ENCODE data around the gene NRBF2. TPM values are rescaled to one million over a fixed set of nuclear protein-coding genes. Genes with fewer than 3 reads are reported as not detected.

The NRBF2 gene
- total RNA-seq (2022; extraction: Qiagen RNA extraction): 19.0 to 24.8 TPM (median 19.4 TPM) in 5 replicates

DNA sequence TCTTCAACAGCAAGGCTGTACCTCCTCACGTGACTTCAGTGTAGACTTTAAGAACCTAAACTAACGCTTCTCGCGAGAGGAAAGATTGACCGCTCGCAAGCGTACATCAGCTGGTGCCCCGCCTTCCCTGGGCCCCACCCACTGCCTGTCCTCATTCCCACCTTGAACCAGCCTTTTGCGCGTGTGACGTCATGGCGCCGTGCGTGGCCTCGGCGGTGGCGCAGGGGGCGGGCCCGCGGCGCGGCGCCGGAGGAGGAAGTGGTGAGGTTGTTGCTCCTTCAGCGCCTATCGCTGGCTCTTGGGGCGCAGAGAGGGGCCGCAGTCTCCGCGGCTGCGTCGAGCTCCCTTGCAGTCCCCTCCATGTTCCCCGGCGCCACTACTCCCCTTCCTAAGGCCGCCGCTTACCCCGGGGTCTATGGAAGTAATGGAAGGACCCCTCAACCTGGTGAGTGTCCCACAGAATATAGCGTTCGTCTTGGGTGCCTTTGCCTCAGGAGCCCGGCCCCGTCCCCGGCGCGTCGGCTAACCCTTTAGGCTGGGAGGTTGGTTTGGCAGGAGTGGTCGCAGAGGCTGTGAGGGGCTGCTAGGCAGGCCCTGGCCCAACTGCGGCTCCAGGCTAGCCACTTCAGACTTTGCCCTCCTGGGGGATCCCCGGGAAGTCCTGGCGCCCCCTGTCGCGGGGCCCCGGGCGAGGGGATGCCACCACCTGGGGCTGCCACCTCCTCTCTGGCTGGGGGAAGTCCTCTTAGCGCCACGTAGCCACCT lies at the start of gene NRBF2:
NRBF2 (plus strand) TSS at position 273 of the 765 bp plus-strand sequence; CDS start at position 416, 143 bp downstream.

Data from A549 treated with AZD2906 at 1 μM for 4 hours (cell line).